CD14-positive monocyte (primary cell): ENCODE data around the gene NXF3. TPM values are rescaled to one million over a fixed set of nuclear protein-coding genes. Genes with fewer than 3 reads are reported as not detected.

Experiments used
- DNase-seq, 3 donors: peaks; one replicate each; pipeline ENCODE4 v3.0.0-alpha.2; 2011 to 2022
- H2AFZ ChIP-seq: 2 replicates; pipeline ENCODE4 v1.6.0; 2012; ENCODE audit warnings: mild to moderate bottlenecking, low read depth, low read length, inconsistent platforms; ENCODE audit not compliant: insufficient read depth, poor library complexity, severe bottlenecking
- H3K27ac ChIP-seq, 2 donors: 1 replicate in 1 of 2; 2 replicates in 1 of 2; pipeline ENCODE4 v1.5.1; 2012 to 2013; ENCODE audit warnings: low read length in 2 of 2, control low read depth in 1 of 2, inconsistent platforms in 1 of 2, low read depth in 1 of 2, mild to moderate bottlenecking in 1 of 2
- H3K27me3 ChIP-seq, 2 donors: one replicate each; pipeline versions ENCODE4 v1.6.0 to v1.6.1; 2011 to 2013; ENCODE audit warnings: low read length in 2 of 2; ENCODE audit not compliant: control insufficient read depth in 2 of 2, insufficient read depth in 2 of 2
- H3K36me3 ChIP-seq, 2 donors: replicated peaks in 1 of 2; 1 replicate in 1 of 2; 2 replicates in 1 of 2; pipeline versions ENCODE4 v1.5.1 to v1.6.1; 2012 to 2013; ENCODE audit warnings: low read length in 2 of 2, control low read depth in 1 of 2, inconsistent platforms in 1 of 2, mild to moderate bottlenecking in 1 of 2; ENCODE audit not compliant: insufficient read depth in 2 of 2, control insufficient read depth in 1 of 2
- H3K4me1 ChIP-seq, 2 donors: 1 replicate in 1 of 2; 2 replicates in 1 of 2; pipeline versions ENCODE4 v1.5.1 to v1.6.1; 2012 to 2013; ENCODE audit warnings: low read length in 2 of 2, control low read depth in 1 of 2, inconsistent platforms in 1 of 2, mild to moderate bottlenecking in 1 of 2, moderate library complexity in 1 of 2; ENCODE audit not compliant: insufficient read depth in 2 of 2, control insufficient read depth in 1 of 2
- H3K4me2 ChIP-seq: replicated peaks from 2 replicates; pipeline ENCODE3; 2012; ENCODE audit warnings: low read length, moderate library complexity, mild to moderate bottlenecking; ENCODE audit not compliant: poor library complexity, severe bottlenecking; ENCODE audit errors: extremely low read depth
- H3K4me3 ChIP-seq, 3 experiments: fragments of 200-600 bp in 1 of 3; sonication (generic) in 1 of 3; replicated peaks in 1 of 3; 1 replicate in 2 of 3; 2 replicates in 1 of 3; pipeline ENCODE4 v1.5.1; 2011 to 2013; ENCODE audit warnings: low read length in 3 of 3, mild to moderate bottlenecking in 3 of 3, control low read depth in 2 of 3, low read depth in 2 of 3, inconsistent platforms in 1 of 3, moderate library complexity in 1 of 3
- H3K79me2 ChIP-seq: 2 replicates; pipeline ENCODE4 v1.6.0; 2012; ENCODE audit warnings: mild to moderate bottlenecking, control low read depth, inconsistent platforms, low read length, moderate library complexity; ENCODE audit not compliant: insufficient read depth
- H3K9ac ChIP-seq: 2 replicates; pipeline ENCODE4 v1.6.0; 2017; ENCODE audit warnings: low read length, mild to moderate bottlenecking; ENCODE audit not compliant: insufficient read depth, poor library complexity, severe bottlenecking
- H3K9me3 ChIP-seq, 2 donors: replicated peaks in 1 of 2; 1 replicate in 1 of 2; 2 replicates in 1 of 2; pipeline versions ENCODE4 v1.5.1 to v1.6.1; 2012 to 2013; ENCODE audit warnings: low read length in 2 of 2, control low read depth in 1 of 2; ENCODE audit not compliant: control insufficient read depth in 1 of 2, insufficient read depth in 1 of 2
- H4K20me1 ChIP-seq: 2 replicates; pipeline ENCODE4 v1.6.0; 2012; ENCODE audit warnings: mild to moderate bottlenecking, low read length, control low read depth, moderate library complexity; ENCODE audit not compliant: insufficient read depth
- H3K27ac Mint-ChIP-seq, 7 donors: one replicate each; pipeline ENCODE4 v1.8.0; 2020; ENCODE audit warnings: mild to moderate bottlenecking in 7 of 7, mixed read lengths in 7 of 7, moderate library complexity in 6 of 7, inconsistent platforms in 2 of 7
- H3K27me3 Mint-ChIP-seq, 3 donors: one replicate each; pipeline ENCODE4 v1.8.0; 2021 to 2022; ENCODE audit warnings: low read depth in 3 of 3, mild to moderate bottlenecking in 3 of 3, mixed read lengths in 3 of 3, moderate library complexity in 3 of 3, inconsistent platforms in 1 of 3
- H3K36me3 Mint-ChIP-seq, 2 donors: one replicate each; pipeline ENCODE4 v1.8.0; 2020; ENCODE audit warnings: mixed read lengths in 2 of 2, inconsistent platforms in 1 of 2, mild to moderate bottlenecking in 1 of 2
- H3K4me1 Mint-ChIP-seq: one replicate; pipeline ENCODE4 v1.8.0; 2020; ENCODE audit warnings: mild to moderate bottlenecking, mixed read lengths
- H3K4me3 Mint-ChIP-seq, 2 donors: one replicate each; pipeline ENCODE4 v1.8.0; 2020; ENCODE audit warnings: mild to moderate bottlenecking in 2 of 2, mixed read lengths in 2 of 2, moderate library complexity in 1 of 2
- H3K9me3 Mint-ChIP-seq, 7 donors: one replicate each; pipeline ENCODE4 v1.8.0; 2020 to 2022; ENCODE audit warnings: mixed read lengths in 7 of 7, mild to moderate bottlenecking in 6 of 7, moderate library complexity in 6 of 7, inconsistent platforms in 2 of 7
- CTCF ChIP-seq: fragments of 200-600 bp; IDR thresholded peaks from one replicate; pipeline ENCODE4 v1.8.0; 2022; ENCODE audit warnings: antibody characterized with exemption, mild to moderate bottlenecking
- WGBS: methylation state at CpG from one replicate; pipeline ENCODE4 v1.1.5; 2013; ENCODE audit warnings: missing lambda C conversion rate; ENCODE audit not compliant: insufficient coverage; 5-methylcytosine and 5-hydroxymethylcytosine counted together
- intact Hi-C, 2 donors: fragments of 100-400 bp; cut with micrococcal nuclease; formaldehyde crosslinking; loops; one replicate each; pipeline versions ENCODE4 v1.15.0 to v1.15.1; 2023
- polyA plus RNA-seq, 3 donors: library from polyadenylated mRNA; depleted of rRNA in 1 of 3; unstranded in 2 of 3; stranded (reverse) in 1 of 3; fragments of 300-500 nt in 2 of 3; fragments of >200 nt in 1 of 3; fragmentation: Illumina TruSeq in 2 of 3; gene quantifications; 1 replicate in 2 of 3; 2 replicates in 1 of 3; pipeline ENCODE4 v1.2.3, GENCODE V29; 2012 to 2021

NXF3 gene
- polyA plus RNA-seq, 3 donors: not detected

GRCh38 chrX:103063918-103064434, 29.0 kb downstream of the NXF3 start, which contains the start of gene BEX1:
TSS of gene BEX1 (minus strand) at chrX:103064171. CDS start at chrX:103063274, 897 bp downstream.
- H3K4me1 ChIP-seq: no peaks in the 10 kb centered on the region
- peak in 2 of 3 donors; percentile 1 to 48 for DNase-seq
- peaks cover 0 to 2% of the 10 kb centered on the region in 2 donors for H3K27me3 ChIP-seq
- H4K20me1 ChIP-seq: no peaks in the 10 kb centered on the region
- TF ChIP-seq CTCF: no peak
- H3K27ac Mint-ChIP-seq: no peak within 1 kb of the TSS
- no peaks in the 10 kb centered on the region for H3K36me3 Mint-ChIP-seq
- peaks cover 5% of the 10 kb centered on the region for H3K4me1 Mint-ChIP-seq
- H3K4me2 ChIP-seq: peak within 1 kb of the TSS; percentile 36
- intact Hi-C loops: no loop called here
- peak within 1 kb of the TSS; percentile 68 to 84 for H3K4me3 Mint-ChIP-seq
- no peaks in the 10 kb centered on the region for H3K79me2 ChIP-seq
- no peak within 1 kb of the TSS for H3K27ac ChIP-seq
- no peaks in the 10 kb centered on the region for H3K36me3 ChIP-seq
- peaks cover 0 to 6% (median 2%) of the 10 kb centered on the region in 7 donors for H3K9me3 Mint-ChIP-seq
- no peaks in the 10 kb centered on the region for H3K9me3 ChIP-seq
- no peak within 1 kb of the TSS for H2AFZ ChIP-seq
- H3K27me3 Mint-ChIP-seq: peaks cover 0 to 14% (median 7%) of the 10 kb centered on the region in 3 donors
- no peak within 1 kb of the TSS for H3K9ac ChIP-seq
- peak within 1 kb of the TSS in 1 of 3 experiments; percentile 20 for H3K4me3 ChIP-seq
- whole genome bisulfite sequencing: 0% methylated on average over 9 of the region's 39 CpGs

- no CpG with 5 or more reads among the region's 34 CpGs for WGBS
- DNase-seq: no peak
- no peak for TF ChIP-seq CTCF
- Histone ChIP-seq H3K27me3 (peaks cover 0 to 2% of the 10 kb centered on the region in 2 donors), H3K27ac (no peak overlapping the region), H3K4me1 (no peaks in the 10 kb centered on the region), H3K36me3 (no peaks in the 10 kb centered on the region), H4K20me1 (no peaks in the 10 kb centered on the region), H3K4me2 (peak overlapping the region; percentile 36), H3K9me3 (no peaks in the 10 kb centered on the region), H2AFZ (no peak overlapping the region), H3K4me3 (peak overlapping the region in 1 of 3 experiments; percentile 20), H3K79me2 (no peaks in the 10 kb centered on the region), H3K9ac (no peak overlapping the region)
- no peak overlapping the region for H3K27ac Mint-ChIP-seq
- H3K4me3 Mint-ChIP-seq: peak overlapping the region; percentile 68 to 84
- intact Hi-C loops: no loop called here
- peaks cover 5% of the 10 kb centered on the region for H3K4me1 Mint-ChIP-seq
- peaks cover 0 to 14% (median 7%) of the 10 kb centered on the region in 3 donors for H3K27me3 Mint-ChIP-seq
- H3K9me3 Mint-ChIP-seq: peaks cover 0 to 6% (median 2%) of the 10 kb centered on the region in 7 donors
- no peaks in the 10 kb centered on the region for H3K36me3 Mint-ChIP-seq
Observed at GRCh38 chrX:103063191-103063845, 29.6 kb downstream of the NXF3 start.
